Measurements from ENCODE around the gene HIC2. TPM values are rescaled to one million over a fixed set of nuclear protein-coding genes. Genes with fewer than 3 reads are reported as not detected.

The HIC2 gene
- total and polyA plus RNA-seq, 9 of the 15 experiments (the other 6 are each of a cell fraction or from before 2014, with no cell fraction given), result 1.7 to 117 (median 35.5) TPM

DNA sequence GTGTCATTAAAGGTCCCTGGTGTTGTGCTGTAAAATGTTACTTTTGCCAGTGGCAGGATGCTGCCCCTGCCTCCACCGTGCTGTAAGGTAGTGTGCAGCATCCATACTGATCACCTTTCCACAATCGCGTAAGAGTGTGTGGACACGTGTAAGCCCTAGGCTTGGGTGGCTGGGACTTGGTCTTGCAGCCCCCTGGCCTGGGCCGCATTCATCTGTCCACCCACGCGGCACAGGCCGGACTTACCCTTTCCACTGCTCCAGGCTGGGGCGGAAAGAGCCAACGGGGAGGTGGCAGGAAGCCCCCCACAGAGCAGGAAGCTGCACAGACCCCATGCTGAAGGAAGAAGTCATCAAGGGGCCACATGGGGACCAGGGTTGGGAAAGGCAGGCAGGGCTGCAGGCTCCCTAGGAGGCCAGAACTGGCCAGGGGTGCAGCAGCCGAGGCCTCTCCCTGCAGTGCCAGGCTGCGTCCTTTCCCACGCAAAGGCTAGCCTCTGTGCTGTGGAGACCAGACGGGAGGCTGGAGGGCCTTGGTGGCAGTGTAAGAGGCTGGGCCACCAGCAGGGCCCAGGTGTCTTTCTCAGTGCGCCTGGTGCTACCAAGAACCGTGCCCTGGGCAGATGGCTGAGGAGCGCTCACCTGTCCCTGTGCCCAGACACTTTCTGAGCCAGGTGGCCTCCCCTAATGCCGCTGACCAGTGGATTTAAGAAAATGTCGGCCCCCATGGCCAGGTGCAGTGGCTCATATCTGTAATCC is 38.3 kb downstream of the HIC2 start:
- Histone ChIP-seq H3K4me2 (ENCODE audit: insufficient read depth, low read length) (no peak overlapping the region), H3K79me2 (ENCODE audit: control insufficient read depth, insufficient read depth, low read length) (no peaks in the 10 kb centered on the region), H3K4me1 (replicated peaks in 1 of 2; ENCODE audit: control insufficient read depth in 2 of 2, insufficient read depth in 2 of 2, low read length in 2 of 2) (peaks cover 0 to 34% of the 10 kb centered on the region in 2 experiments; a peak in 3 of 5 replicates), H3K36me3 (ENCODE audit: control insufficient read depth, insufficient read depth, low read length) (peaks cover under 1% of the 10 kb centered on the region; the same call in 1 of the 3 replicates), H2AFZ (ENCODE audit: low read depth, low read length) (no peak overlapping the region), H3K9me1 (ENCODE audit: control insufficient read depth, insufficient read depth, low read length) (peaks cover 2% of the 10 kb centered on the region), H4K20me1 (replicated peaks; ENCODE audit: control insufficient read depth, insufficient read depth, low read length) (peaks cover 15% of the 10 kb centered on the region; the same call in 1 of the 2 replicates), H3K9ac (ENCODE audit: insufficient read depth in 1 of 2, low read depth in 2 of 2, low read length in 2 of 2) (peak overlapping the region in 1 of 2 experiments; percentile 77; a peak in 2 of 4 replicates), H3K4me3 (no peak overlapping the region), H3K27me3 (ENCODE audit: control insufficient read depth in 2 of 2, insufficient read depth in 2 of 2, low read length in 2 of 2) (no peaks in the 10 kb centered on the region), H3K27ac (ENCODE audit: extremely low read depth, low read depth, low read length) (no peak overlapping the region), H3K9me3 (replicated peaks; ENCODE audit: control insufficient read depth, insufficient read depth, low read depth, low read length) (no peaks in the 10 kb centered on the region)
- ChIA-PET POLR2A (interaction anchor here (2.4 kb wide), 1 partner anchor 10 kb away, joined by 7 read pairs; no protein-coding TSS in a partner anchor), CTCF (ENCODE audit: low intra/inter-chr PET ratio) (no interaction called here)
- intact Hi-C loops (cut with micrococcal nuclease) (no loop called here), in situ Hi-C loops (cut with MboI) (loop anchor here (10.0 kb wide), 2 partner anchors 79 to 181 kb away; no protein-coding TSS in a partner anchor)
- ATAC-seq (peak; percentile 5; the same call in 2 of the 3 replicates), DNase-seq (ENCODE audit: extremely low read depth in 1 of 4, low spot score in 3 of 4) (no peak), FAIRE-seq (no peak)
- no TSS peak for BruUV-seq (replicated peaks)
- 80% methylated on average over 19 of the region's 19 CpGs for WGBS (ENCODE audit: insufficient coverage, low coverage, missing lambda C conversion rate)
- TF ChIP-seq, protein P1, sequence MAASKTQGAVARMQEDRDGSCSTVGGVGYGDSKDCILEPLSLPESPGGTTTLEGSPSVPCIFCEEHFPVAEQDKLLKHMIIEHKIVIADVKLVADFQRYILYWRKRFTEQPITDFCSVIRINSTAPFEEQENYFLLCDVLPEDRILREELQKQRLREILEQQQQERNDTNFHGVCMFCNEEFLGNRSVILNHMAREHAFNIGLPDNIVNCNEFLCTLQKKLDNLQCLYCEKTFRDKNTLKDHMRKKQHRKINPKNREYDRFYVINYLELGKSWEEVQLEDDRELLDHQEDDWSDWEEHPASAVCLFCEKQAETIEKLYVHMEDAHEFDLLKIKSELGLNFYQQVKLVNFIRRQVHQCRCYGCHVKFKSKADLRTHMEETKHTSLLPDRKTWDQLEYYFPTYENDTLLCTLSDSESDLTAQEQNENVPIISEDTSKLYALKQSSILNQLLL (CRISPR knock-in tag; IDR thresholded peaks at IDR 0.05; ENCODE audit: borderline replicate concordance), result 0 out of 2 replicates have a peak, but pooled peaks have one; percentile 20
- TF ChIP-seq NR2F6 (CRISPR knock-in tag; IDR thresholded peaks at IDR 0.05) (no peak), HMG20B (CRISPR knock-in tag; IDR thresholded peaks at IDR 0.05) (no peak), HNRNPLL (IDR thresholded peaks at IDR 0.05; ENCODE audit: low read depth, low read length, poor library complexity, severe bottlenecking) (no peak), TAF15 (IDR thresholded peaks at IDR 0.05; ENCODE audit: low read depth, low read length) (peak; percentile 81; the same call in 1 of the 2 replicates), GABPB1 (CRISPR knock-in tag; IDR thresholded peaks at IDR 0.05) (0 out of 2 replicates have a peak, but pooled peaks have one; percentile 8), HDAC8 (tag; IDR thresholded peaks at IDR 0.05) (0 out of 2 replicates have a peak, but pooled peaks have one; percentile 14), C11orf30 (IDR thresholded peaks at IDR 0.05; ENCODE audit: low read depth) (no peak), ATF1 (CRISPR knock-in tag; IDR thresholded peaks at IDR 0.05) (0 out of 2 replicates have a peak, but pooled peaks have one; percentile 21), ATF1 (tag; IDR thresholded peaks at IDR 0.05) (no peak), ZNF324 (CRISPR knock-in tag; IDR thresholded peaks at IDR 0.05) (0 out of 2 replicates have a peak, but pooled peaks have one; percentile 37), ZNF583 (CRISPR knock-in tag; IDR thresholded peaks at IDR 0.05) (0 out of 2 replicates have a peak, but pooled peaks have one; percentile 8)
- TF ChIP-seq, protein P2, sequence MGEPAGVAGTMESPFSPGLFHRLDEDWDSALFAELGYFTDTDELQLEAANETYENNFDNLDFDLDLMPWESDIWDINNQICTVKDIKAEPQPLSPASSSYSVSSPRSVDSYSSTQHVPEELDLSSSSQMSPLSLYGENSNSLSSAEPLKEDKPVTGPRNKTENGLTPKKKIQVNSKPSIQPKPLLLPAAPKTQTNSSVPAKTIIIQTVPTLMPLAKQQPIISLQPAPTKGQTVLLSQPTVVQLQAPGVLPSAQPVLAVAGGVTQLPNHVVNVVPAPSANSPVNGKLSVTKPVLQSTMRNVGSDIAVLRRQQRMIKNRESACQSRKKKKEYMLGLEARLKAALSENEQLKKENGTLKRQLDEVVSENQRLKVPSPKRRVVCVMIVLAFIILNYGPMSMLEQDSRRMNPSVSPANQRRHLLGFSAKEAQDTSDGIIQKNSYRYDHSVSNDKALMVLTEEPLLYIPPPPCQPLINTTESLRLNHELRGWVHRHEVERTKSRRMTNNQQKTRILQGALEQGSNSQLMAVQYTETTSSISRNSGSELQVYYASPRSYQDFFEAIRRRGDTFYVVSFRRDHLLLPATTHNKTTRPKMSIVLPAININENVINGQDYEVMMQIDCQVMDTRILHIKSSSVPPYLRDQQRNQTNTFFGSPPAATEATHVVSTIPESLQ (CRISPR knock-in tag; IDR thresholded peaks at IDR 0.05), result no peak
- TF ChIP-seq, protein P3, sequence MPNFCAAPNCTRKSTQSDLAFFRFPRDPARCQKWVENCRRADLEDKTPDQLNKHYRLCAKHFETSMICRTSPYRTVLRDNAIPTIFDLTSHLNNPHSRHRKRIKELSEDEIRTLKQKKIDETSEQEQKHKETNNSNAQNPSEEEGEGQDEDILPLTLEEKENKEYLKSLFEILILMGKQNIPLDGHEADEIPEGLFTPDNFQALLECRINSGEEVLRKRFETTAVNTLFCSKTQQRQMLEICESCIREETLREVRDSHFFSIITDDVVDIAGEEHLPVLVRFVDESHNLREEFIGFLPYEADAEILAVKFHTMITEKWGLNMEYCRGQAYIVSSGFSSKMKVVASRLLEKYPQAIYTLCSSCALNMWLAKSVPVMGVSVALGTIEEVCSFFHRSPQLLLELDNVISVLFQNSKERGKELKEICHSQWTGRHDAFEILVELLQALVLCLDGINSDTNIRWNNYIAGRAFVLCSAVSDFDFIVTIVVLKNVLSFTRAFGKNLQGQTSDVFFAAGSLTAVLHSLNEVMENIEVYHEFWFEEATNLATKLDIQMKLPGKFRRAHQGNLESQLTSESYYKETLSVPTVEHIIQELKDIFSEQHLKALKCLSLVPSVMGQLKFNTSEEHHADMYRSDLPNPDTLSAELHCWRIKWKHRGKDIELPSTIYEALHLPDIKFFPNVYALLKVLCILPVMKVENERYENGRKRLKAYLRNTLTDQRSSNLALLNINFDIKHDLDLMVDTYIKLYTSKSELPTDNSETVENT (CRISPR knock-in tag; IDR thresholded peaks at IDR 0.05), result peak; percentile 3; the same call in 1 of the 2 replicates

All from K562 (cell line).